T-helper 2 cell treated with Interferon-gamma antibody and Interleukin-4, amounts not matched to agents 5 μg/mL and 100 μg/mL, for 36 hours (primary cell): Measurements from ENCODE around the gene LMAN1.
A peak's percentile ranks its signal among the peaks of the same experiment; 100 is the strongest.

Experiments used
- DNase-seq: peaks from one replicate; pipeline ENCODE4 v3.0.0; 2021; ENCODE audit warnings: low spot score
- H3K27ac Mint-ChIP-seq: one replicate; pipeline ENCODE4 v1.8.0; 2021; ENCODE audit warnings: mild to moderate bottlenecking, mixed read lengths
- H3K27me3 Mint-ChIP-seq: one replicate; pipeline ENCODE4 v1.8.0; 2021; ENCODE audit warnings: low read depth, mixed read lengths
- H3K36me3 Mint-ChIP-seq: one replicate; pipeline ENCODE4 v1.8.0; 2021; ENCODE audit warnings: low read depth, mixed read lengths
- H3K4me1 Mint-ChIP-seq: one replicate; pipeline ENCODE4 v1.8.0; 2021; ENCODE audit warnings: low read depth, mixed read lengths
- H3K4me3 Mint-ChIP-seq: one replicate; pipeline ENCODE4 v1.8.0; 2022; ENCODE audit warnings: mild to moderate bottlenecking, moderate library complexity, mixed read lengths
- H3K9me3 Mint-ChIP-seq: one replicate; pipeline ENCODE4 v1.8.0; 2021; ENCODE audit warnings: mixed read lengths

LMAN1 gene, protein sequence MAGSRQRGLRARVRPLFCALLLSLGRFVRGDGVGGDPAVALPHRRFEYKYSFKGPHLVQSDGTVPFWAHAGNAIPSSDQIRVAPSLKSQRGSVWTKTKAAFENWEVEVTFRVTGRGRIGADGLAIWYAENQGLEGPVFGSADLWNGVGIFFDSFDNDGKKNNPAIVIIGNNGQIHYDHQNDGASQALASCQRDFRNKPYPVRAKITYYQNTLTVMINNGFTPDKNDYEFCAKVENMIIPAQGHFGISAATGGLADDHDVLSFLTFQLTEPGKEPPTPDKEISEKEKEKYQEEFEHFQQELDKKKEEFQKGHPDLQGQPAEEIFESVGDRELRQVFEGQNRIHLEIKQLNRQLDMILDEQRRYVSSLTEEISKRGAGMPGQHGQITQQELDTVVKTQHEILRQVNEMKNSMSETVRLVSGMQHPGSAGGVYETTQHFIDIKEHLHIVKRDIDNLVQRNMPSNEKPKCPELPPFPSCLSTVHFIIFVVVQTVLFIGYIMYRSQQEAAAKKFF

DNA sequence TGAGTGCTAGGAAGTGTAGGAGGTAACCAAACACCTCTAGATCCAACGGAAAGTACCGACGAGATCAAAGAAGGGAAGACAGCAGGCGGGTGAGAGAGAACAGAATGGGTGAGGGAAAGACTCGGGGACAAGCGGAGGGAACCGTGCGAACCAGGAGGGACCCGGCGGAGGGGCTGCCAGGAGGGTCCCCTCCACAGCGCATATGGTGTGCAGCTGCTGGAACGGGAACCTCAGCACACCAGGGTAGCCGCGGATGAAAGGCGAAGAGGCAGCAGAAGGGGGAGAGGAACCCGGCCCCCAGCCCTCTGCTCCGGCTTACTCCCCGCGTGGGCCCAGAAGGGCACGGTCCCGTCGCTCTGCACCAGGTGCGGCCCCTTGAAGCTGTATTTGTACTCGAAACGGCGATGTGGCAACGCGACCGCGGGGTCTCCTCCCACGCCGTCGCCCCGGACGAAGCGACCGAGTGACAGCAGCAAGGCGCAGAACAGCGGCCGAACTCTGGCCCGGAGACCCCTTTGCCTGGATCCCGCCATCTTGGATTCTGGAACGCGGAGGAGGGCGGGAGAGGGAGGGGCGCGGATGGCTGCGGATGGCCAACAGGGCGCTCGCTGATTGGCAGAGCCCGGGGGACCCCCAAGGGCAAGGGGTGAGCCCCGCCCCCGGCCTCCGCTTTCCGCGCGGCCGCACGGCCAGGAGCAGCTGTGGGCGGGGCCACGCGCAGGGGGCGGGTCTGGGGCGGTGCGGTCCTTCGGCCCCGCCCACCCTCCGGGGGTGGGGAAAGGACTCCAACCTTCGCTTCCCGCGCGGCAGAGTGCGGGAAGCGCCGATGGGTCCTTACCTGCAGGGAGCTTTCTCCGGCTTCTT, at the start of gene LMAN1:
Gene LMAN1 (minus strand): TSS at position 554 of the 864 bp plus-strand sequence. CDS start 21 bp downstream, at position 533.
- Mint-ChIP-seq H3K4me3 (peak within 1 kb of the TSS; percentile 99), H3K27me3 (peaks cover 7% of the 10 kb centered on the region), H3K36me3 (peaks cover 24% of the 10 kb centered on the region), H3K9me3 (no peaks in the 10 kb centered on the region), H3K4me1 (peaks cover 23% of the 10 kb centered on the region), H3K27ac (peak within 1 kb of the TSS; percentile 99)
- DNase-seq = peak; percentile 95

DNA sequence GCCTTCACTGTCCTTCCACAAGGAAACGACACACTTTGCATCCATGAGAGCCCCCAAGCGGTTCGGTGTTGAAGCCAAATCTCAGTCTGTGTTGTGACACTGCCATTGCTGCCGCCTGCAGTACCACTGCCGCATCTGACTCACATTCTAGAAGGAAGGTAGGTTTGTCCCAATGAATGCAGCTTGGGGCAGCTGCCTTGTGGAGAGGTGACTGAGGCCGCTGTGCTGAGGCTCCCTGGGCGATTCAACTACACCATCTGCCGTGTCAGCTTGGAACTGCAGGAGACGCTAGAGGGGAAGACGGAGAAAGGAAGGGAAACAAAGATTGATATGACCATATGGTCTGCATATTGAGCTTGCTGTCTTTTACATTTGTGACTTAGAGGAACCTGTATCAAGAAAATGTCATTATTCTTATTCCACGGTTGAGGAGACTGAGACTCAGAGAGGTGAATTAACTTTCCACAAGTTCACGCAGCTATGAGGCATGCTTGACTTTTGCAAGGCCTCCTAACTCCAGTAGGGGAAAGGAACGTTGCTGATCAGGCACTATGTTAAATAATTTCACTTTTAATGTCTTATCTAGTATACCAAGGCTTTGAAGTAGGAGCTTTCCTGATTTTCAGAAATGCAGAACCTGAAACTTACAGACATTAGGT, 43.5 kb upstream of the LMAN1 start:
- peak; percentile 66 for DNase-seq
- Mint-ChIP-seq H3K36me3 (no peaks in the 10 kb centered on the region), H3K27me3 (peaks cover 5% of the 10 kb centered on the region), H3K27ac (no peak overlapping the region), H3K4me1 (peaks cover 3% of the 10 kb centered on the region), H3K9me3 (no peaks in the 10 kb centered on the region), H3K4me3 (no peak overlapping the region)

DNA sequence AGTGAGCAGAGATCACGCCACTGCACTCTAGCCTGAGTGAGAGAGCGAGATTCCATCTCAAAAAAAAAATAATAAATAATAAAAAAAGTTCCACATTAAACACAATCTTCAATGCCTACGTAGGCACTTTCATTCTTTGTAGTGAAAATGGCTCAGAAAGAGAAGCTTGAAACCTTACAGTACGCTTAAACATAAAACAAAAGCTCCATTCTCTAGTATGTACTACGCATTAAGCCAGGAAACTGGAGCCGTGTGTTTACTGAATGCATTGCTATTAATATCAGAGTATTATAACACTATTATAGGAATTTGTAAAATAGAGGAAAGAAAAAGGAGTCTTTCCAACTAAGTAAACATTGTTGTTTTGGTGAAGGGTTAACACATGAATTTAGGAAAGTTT, 41.3 kb upstream of the LMAN1 start:
- no peaks in the 10 kb centered on the region for H3K36me3 Mint-ChIP-seq
- no peaks in the 10 kb centered on the region for H3K9me3 Mint-ChIP-seq
- peaks cover 10% of the 10 kb centered on the region for H3K27me3 Mint-ChIP-seq
- no peak overlapping the region for H3K27ac Mint-ChIP-seq
- H3K4me1 Mint-ChIP-seq = peaks cover 7% of the 10 kb centered on the region
- H3K4me3 Mint-ChIP-seq = no peak overlapping the region
- no peak for DNase-seq

DNA sequence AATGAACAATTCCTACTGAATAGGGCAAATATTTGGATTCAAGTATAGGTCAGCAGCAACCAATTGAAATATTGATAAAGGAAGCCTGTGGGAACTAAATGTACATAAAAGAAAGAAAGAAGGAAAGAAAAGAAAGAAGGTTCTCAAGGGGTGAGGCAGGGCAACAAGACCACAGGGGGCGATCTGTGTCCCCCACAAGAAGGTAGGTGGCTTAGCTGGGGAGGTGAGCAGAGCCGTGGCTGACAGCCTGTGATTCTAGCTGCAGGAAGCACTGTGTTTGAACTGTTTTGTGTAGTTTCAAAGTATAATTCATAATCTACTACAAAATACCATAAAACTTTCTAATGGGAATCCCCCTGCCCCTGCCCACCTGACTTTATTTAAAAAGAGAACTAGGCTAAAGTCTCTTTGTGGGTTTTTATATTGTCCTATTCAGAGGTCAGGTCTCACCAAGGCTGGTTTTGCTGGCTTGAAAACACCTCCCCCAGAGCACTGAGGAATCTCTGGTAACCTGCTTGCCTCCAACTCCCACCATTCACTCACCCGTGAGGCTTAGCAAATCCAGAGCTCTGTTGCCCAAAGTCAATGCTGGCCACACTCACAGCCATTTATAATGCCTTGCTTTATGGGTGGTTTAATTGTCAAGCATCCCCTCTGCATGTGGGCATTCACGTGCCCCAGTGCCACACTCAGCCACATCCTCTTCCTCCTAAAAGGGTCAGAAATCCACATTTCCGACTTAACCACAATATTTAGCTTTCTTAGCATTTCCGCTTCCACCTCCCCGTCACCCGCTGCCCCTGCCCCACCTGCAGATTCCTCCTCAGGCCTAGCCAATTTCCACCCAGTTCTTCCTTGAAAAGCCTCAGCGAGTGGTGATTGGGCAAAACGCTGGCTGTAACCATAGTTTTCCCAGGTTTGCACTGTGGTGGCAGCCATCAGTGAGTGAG, 36.4 kb upstream of the LMAN1 start:
- Mint-ChIP-seq H3K9me3 (no peaks in the 10 kb centered on the region), H3K4me3 (no peak overlapping the region), H3K27me3 (peaks cover 18% of the 10 kb centered on the region), H3K27ac (no peak overlapping the region), H3K4me1 (peaks cover 4% of the 10 kb centered on the region), H3K36me3 (no peaks in the 10 kb centered on the region)
- no peak for DNase-seq

DNA sequence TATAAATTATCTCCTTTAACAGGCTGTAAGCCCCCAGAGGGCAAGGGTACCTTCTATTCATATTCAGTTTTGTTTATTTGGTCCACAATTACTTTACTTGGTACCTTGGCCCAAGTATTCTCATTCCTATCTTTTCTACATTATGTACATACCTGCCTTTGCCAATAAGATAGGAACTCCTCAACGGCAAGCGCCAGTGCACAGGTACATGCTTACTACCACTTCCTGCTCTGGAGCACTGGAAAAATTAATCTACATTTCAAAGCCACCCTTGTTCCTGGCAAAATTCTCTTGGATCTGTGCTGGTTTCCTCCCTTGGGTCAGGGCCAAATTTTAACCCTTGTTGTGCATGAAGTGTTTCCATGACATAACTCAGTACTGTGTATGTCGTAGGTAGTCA, 34.3 kb upstream of the LMAN1 start:
- H3K4me1 Mint-ChIP-seq = peaks cover 4% of the 10 kb centered on the region

DNA sequence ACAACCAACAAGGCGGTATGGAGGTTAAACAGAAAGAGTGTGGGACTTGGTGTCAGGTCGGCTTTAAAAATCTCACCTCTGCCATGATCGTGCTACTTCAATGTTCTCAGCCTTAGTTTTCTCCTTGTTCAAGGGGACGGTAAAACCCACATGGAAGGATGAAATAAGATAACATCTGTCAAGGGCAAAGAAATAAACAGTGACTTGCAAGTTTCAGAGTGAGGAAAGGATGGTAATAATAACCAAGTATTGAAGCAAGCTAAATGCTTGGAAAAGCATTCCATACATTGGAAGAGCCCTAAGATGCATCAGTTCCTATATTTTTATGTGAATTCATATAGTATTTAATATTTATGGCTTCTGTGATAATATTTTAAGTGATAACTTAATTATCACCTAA, 29.8 kb upstream of the LMAN1 start:
- H3K36me3 Mint-ChIP-seq = no peaks in the 10 kb centered on the region
- peaks cover 4% of the 10 kb centered on the region for H3K27me3 Mint-ChIP-seq
- no peak overlapping the region for H3K4me3 Mint-ChIP-seq
- no peak overlapping the region for H3K27ac Mint-ChIP-seq
- DNase-seq = no peak
- no peaks in the 10 kb centered on the region for H3K9me3 Mint-ChIP-seq
- no peaks in the 10 kb centered on the region for H3K4me1 Mint-ChIP-seq

More for the DNA sequence above, 34.3 kb upstream of the LMAN1 start:
- Mint-ChIP-seq H3K27me3 (peaks cover 20% of the 10 kb centered on the region), H3K9me3 (no peaks in the 10 kb centered on the region), H3K27ac (no peak overlapping the region), H3K4me3 (no peak overlapping the region), H3K36me3 (no peaks in the 10 kb centered on the region)
- no peak for DNase-seq

DNA sequence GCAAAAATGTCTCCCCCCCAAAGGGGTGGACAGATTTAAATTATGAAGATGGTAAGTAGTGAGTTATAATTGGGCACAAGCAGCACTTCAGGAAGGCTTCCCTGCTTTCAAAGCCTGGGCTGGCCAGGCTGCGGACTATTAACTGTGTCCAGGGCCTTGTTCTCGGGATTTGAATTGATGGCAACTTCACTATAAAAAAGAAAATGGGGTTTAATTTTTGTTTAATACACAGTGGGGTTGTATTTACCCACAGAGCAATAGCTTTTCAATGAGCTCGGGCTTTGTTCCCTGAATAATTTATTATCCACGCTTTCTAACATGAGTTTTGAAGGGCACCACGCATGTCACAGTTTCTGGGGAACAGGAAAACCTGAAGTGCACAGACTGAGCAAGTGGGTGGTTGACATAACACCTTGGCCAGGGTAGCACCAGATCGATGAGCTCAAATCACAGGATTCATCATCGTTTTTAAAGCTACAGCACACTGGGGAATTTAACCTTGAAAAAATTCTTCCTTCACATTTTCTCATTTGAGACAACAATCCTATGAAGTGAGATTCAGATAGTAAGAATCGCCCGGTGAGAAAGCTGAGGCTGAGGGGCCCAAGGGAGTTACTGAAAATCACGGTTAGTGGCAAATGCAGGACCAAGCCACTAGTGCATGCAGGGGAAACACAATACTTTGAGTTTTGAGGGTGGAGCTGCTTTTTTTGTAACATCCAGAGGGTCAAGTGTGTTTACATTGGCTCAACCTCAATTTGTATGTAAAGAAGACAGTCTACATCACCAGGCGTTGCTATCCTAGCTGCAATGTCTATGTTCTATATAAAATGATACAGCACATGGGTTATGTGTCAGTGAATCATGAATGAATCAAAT, 28.9 kb upstream of the LMAN1 start:
- Mint-ChIP-seq H3K27me3 (peaks cover 4% of the 10 kb centered on the region), H3K4me3 (no peak overlapping the region), H3K36me3 (no peaks in the 10 kb centered on the region), H3K9me3 (no peaks in the 10 kb centered on the region), H3K27ac (no peak overlapping the region), H3K4me1 (no peaks in the 10 kb centered on the region)
- no peak for DNase-seq

DNA sequence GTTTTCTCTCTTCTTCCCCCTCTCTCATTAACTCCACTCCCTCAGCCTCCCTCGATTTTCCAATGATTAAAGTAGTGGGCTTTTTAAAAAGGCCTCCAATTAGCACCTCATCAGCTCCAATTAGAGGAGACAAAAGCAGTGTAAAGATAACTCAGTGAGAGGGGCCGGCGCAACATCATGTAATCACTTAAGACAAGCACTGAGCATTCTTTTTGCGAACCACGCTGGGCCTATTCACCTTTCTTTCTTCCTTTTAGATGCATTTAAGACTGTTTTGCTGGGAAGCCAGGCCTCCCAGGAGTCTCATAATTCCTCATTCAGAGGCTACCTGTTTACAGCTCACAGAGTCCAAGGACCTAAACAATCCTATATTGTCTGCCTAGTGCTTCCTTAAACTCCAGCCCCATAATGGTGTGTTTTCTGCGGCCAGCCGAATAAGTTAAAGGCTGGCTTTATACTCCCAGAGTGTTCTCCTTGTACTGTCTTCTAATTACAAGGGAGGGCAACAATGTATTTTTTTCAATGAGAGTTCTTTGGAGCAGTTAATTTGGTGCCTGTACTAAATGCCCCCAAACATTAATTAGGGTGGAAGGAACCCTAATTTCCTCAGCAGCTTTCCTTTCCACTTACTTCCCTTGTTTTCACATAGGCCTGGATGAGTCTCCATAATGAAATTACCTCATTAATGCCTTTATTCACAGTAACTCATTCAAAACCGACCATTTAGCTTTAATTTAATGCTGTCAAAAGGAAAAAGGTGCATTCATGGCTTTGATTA, 28.0 kb upstream of the LMAN1 start:
- DNase-seq = no peak
- Mint-ChIP-seq H3K4me1 (no peaks in the 10 kb centered on the region), H3K4me3 (no peak overlapping the region), H3K27ac (no peak overlapping the region), H3K36me3 (no peaks in the 10 kb centered on the region), H3K27me3 (peaks cover 4% of the 10 kb centered on the region), H3K9me3 (no peaks in the 10 kb centered on the region)

DNA sequence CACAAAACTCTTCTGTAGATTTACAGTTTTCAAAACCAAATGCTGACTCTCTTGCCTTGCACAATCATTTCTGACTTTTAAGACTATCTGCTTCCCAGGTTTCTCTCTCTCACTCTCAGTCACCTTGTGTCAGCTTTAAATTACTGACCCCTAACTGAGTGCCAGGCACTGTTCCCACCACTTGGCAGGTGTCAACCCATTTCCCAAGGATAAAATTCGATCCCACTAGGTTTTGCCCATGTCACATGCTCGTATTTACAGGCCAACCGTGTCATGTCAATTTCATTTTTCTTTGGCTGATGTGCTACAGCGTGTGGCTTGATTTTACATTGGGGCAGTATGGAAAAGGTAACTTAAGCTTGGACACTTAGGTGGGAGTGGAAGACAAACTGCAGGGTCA, 26.1 kb upstream of the LMAN1 start:
- no peak overlapping the region for H3K4me3 Mint-ChIP-seq
- peaks cover 5% of the 10 kb centered on the region for H3K27me3 Mint-ChIP-seq
- no peak for DNase-seq
- H3K9me3 Mint-ChIP-seq = no peaks in the 10 kb centered on the region
- no peaks in the 10 kb centered on the region for H3K4me1 Mint-ChIP-seq
- H3K36me3 Mint-ChIP-seq = no peaks in the 10 kb centered on the region
- no peak overlapping the region for H3K27ac Mint-ChIP-seq

DNA sequence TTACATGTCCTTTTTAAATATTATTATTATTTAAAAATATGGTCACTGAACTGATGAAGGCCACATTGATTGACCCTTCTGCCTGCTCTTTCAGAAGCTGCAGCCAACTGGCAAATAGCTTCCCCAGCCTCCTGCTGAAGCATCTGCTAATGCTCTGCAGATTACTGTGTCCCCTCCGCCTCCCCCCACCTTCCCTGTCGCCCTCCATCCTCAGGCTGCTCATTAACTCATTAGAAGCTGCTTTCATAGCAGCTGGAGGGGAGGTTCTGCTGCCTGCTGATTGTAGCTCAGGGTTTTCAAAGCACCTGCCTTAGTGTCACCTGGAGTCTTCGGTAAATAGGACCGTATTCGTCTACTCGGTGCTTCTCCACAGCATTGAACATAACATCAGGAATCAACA, 24.8 kb upstream of the LMAN1 start:
- no peak for DNase-seq
- Mint-ChIP-seq H3K4me3 (no peak overlapping the region), H3K36me3 (no peaks in the 10 kb centered on the region), H3K4me1 (no peaks in the 10 kb centered on the region), H3K9me3 (no peaks in the 10 kb centered on the region), H3K27ac (no peak overlapping the region), H3K27me3 (peaks cover 10% of the 10 kb centered on the region)

DNA sequence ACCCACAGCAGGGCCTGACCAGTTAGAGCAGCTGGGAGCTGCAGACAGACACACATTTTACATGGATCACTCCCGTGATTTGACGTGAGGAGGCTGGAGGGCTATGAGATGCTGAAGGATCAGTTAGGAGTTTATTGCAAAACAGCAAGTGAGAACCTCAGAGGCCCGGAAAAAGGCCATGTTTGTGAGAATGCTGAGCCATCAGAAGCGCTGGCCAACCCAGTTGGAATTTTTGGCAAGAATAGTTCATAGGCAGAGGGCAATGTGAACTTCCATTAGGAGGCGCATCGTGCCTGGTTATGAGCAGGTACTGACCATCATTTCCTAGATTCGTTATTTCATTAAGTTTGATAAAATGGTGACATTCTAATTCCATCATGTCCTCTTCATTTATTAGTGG, 23.3 kb upstream of the LMAN1 start:
- H3K27me3 Mint-ChIP-seq = peaks cover 10% of the 10 kb centered on the region

DNA sequence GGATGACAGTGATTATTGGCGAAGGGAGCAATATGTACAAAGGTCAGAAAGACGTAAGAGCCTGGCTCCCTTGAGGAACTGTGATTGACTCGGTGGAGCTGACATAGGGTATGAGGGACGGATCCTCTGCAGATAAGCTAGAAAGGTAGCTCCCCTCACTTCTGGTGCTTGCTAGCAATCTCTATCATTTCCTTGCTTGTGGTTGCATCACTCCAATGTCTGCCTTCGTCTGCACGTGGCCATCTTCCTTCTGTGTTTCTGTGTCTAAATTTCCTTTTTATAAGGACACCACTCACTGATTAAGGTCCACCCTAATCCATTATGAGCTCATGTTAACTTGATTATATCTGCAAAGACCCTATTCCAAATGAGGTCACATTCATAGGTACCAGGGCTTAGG, 22.9 kb upstream of the LMAN1 start:
- Mint-ChIP-seq H3K27ac (no peak overlapping the region), H3K4me3 (no peak overlapping the region), H3K9me3 (no peaks in the 10 kb centered on the region), H3K4me1 (no peaks in the 10 kb centered on the region), H3K36me3 (no peaks in the 10 kb centered on the region), H3K27me3 (peaks cover 10% of the 10 kb centered on the region)
- DNase-seq = no peak

More for the DNA sequence above, 23.3 kb upstream of the LMAN1 start:
- Mint-ChIP-seq H3K36me3 (no peaks in the 10 kb centered on the region), H3K4me1 (no peaks in the 10 kb centered on the region), H3K4me3 (no peak overlapping the region), H3K9me3 (no peaks in the 10 kb centered on the region), H3K27ac (no peak overlapping the region)
- no peak for DNase-seq
